Glomerular endothelial cell (primary cell): ENCODE results near the gene ZNF804B. TPM values are rescaled to one million over a fixed set of nuclear protein-coding genes. Genes with fewer than 3 reads are reported as not detected.
"Not testable (repeated sequence)": the region's sequence is repeated elsewhere in the genome, so short reads cannot be mapped to it uniquely, and the experiment has no call there.

ENCODE experiments used
- DNase-seq: peaks from one replicate; pipeline ENCODE4 v3.0.0-alpha.2; 2011; ENCODE audit warnings: low read depth, low spot score; ENCODE audit errors: extremely low read depth
- total RNA-seq: library from RNA; depleted of rRNA; stranded (reverse); fragments of >200 nt; gene quantifications from 2 replicates; pipeline ENCODE4 v1.2.3, GENCODE V29; 2015

Gene ZNF804B
- total RNA-seq, 1 donor from 2014 or later, result not detected

DNA sequence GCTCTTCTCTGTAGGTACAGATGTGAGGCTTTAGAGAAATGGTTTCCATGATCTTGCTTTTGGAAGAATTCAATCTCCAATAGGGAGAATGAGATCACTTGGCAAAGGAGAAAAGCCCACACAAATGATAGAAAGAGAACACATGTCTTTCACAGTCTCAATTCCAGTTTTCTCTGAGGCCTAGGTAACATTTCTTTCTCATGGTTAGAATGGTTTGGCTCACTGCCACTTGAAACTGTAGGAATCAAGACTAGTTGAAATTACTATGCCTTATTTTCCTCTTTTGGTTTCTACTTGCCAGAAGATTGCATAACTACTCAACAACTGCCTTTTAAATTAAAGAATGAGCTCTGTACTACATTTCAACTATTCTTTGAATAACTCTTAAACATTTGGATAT is 312.6 kb downstream of the ZNF804B start:
- DNase-seq, result no peak

DNA sequence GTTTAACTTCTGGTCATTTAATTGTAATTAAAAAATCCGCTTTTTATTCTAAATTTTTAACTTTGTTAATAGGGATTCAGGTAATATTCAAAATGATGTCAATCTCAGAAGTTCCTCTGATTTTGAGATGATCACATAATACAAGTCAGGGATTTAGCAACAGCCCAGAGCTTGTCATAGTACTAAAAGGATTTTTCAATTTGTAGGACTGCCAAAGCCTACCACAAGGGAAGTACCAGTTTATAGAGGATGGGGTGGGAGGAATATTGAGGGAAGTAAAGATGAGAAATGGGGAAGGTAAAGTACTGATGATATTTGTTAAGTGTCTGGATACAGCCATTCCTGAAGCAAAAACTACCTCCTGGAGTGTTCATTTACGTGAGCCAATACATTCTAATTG is 314.3 kb downstream of the ZNF804B start:
- no peak for DNase-seq

DNA sequence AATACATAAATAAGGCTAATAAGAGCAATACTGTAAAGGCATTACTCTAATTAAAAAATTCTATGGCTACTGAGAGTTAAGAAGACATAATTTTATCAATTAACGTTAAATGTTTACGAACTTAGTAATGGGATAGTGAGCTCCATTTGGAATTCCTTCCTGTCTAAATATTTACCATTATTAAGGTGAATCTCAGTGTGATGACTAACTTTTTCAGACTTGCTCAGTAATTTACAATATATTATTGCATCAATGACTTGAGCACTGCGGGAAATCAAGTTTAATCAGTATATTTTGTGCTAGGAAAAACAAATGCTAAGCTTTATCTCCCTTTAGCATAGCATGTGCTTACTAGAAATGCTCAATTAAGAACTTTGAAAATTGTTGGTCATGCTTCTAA is 318.5 kb downstream of the ZNF804B start:
- no peak for DNase-seq

DNA sequence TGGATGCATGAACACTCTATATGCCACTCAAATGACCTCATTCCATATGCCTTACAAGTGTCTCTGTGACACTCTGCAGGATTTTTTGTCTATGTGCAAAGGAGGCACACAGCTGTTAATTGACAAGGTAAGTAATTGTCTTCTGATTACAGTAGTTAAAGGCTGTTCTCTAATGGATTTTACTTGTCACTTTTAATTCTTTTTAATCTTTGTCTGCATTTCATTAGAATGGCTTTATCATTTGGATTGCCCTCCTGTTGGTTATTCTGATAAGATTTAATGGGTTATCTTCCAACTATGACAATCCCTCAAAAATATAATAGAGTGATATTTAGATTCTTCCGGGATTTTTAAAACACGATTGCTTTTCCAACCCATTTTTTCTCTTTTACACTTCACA is 326.1 kb downstream of the ZNF804B start:
- no peak for DNase-seq

DNA sequence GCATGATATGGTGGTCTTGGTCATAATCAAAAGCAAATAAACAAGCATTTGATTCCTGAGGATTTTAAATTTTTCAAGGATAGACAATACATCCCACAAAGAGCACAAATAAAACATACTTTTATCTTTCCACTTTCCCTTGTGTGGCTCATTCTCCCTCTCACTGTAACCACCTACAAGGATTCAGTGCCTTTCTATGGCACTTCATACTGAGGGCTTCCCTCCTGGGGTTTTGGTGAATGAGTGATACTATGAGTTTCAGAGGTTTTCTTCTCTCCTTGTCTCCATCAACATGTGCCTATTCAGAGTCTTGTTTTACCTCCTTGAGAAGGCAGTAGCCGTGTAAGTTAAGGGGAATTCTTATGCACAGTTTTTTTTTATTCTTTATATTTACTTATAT is 332.1 kb downstream of the ZNF804B start:
- no peak for DNase-seq

DNA sequence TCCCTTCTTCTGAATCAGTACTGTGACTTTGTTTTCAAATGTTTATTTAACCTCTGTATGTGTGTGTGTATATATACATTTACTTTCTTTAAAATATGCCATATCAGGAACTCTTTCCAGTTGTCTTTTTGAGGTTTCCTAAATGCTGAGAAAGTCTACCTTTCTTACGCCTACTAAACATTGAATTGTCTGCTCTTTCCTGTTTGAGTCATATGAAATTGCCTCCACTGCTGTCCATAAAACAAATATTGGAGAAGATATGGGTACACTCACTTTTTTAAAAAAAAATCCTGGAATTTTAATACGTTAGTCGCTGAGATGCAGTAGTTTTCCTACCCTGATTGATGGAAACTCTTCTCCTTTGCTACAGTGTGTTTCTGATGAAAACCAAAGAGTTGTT is 334.8 kb downstream of the ZNF804B start:
- no peak for DNase-seq

DNA sequence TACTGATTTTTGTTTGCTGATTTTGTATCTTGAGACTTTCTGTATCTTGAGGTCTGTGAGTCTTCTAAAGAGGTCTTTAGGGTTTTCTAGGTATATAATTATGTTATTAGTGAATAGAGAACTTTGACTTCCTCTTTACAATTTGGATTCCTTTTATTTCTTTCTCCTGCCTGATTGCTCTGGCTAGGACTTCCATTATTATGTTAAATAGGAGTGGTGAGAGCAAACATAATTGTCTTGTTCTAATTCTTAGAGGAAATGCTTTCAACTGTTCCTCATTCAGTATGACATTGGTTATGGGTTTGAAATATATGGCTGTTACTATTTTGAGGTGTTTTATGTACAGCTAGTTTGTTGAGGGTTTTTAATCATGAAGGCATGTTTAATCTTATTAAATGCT is 344.1 kb downstream of the ZNF804B start:
- DNase-seq, result no peak

DNA sequence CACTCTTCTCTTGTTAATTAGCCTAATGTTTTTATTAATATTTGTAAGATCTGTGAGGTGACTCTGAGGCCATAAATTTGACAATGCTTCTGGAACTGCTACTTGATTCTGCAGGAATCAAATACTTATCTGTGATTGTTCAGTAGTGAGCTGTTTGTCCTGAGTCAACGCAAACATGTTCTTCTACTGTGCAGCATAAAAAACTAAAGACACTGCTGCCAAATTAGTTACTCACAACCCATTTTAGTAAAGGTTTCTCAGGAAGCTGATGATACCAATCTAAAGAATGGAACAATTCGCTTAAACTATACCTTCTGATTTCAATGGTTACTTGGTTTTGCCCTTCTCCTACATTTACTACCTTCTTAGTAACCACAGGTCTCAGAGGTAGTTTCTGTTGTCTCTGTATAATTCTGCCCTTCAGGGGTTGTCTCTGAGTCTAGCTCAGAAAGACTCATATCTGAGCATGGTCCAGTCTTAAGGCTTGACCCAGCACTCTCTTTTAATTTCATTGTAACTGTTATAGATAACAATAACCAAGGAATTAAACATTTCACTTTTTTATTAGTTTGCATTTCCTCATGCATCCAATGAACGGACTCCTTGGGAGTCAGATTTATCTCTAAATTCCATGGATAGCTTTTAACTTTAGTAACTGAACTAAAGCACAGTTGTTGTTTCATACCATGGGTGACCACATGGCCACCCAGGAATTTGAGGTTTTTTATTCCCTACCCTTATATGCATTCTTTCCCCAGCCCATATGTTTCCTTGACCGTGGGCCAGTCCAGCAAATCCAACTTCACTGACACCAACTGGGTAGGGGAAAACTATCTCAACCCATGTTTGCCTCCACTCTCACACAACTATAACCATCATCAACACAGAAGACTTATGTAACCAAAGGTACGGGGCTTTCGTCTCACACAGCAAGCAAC is 345.5 kb downstream of the ZNF804B start:
- no peak for DNase-seq

DNA sequence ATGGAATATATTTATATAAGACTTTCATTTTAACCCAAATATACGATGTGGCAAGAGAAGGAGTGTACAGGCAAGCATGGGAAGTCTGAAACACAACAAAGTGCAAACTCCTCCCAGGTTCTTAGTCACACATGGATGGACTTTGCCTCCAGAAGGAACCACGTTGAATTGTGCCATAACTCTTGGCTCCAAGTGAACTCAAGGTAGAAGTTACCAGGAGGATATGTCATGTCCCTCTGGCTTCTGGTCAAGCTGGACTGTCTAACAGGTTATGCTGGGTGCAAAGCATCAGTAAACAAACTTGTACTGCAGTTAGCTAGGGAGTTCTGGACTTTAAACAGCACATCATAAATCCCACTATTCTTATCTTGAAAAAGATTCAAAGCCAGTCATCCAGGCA is 364.4 kb downstream of the ZNF804B start:
- DNase-seq, result no peak

DNA sequence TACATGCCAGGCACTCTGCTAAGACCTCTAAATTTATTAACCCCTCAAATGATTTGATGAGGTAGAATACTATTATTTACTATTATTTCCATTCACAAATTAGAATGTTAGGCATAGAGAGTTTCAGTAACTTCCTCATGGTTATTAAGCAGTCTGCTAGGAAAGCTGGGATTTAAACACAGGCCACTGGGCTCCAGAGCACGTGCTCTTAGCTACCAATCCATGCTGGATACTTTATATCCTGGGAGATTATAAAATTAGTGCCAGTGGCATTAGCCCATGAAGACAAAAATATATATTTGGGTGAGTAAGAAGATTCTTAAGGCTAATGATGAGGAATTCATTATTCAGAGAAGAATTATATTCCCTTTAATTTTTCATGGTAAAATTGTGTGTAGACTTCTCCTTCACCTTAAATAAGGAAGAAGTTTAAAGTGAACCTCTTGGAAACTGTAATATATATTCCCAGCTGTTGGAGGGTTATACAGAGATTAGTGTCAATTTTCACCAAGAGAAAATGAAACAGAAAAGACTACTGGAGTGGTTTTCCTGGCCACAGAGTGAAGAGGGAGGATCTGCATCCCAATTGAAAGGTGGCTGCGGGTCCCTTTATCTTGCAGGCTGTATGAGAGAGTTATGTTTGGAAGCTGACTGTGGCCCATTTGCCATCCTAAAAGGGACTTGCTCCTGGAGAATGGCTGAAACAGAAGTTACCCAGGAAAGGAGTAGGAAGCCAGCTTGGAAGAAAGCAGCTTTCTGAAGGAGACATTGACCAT is 370.3 kb downstream of the ZNF804B start:
- no peak for DNase-seq

DNA sequence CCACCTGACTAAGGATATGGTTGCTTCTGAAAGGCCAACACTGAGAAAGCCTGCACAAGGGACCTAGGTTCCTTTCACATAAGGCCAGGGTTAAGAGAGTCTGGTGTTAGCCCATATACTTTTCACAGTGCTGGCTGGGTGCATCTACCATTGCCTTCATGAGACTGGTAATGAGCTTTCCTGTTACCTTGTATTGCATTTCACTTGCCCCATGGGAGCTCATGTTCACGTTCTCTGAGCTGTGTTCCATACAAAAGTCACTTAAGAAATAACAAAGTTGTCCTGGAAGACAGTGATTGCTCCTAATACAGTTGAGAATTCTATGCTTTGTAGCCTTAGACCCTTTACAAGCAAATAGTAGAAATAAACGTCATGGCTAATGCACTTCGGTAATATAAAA is 373.9 kb downstream of the ZNF804B start:
- DNase-seq, result no peak

DNA sequence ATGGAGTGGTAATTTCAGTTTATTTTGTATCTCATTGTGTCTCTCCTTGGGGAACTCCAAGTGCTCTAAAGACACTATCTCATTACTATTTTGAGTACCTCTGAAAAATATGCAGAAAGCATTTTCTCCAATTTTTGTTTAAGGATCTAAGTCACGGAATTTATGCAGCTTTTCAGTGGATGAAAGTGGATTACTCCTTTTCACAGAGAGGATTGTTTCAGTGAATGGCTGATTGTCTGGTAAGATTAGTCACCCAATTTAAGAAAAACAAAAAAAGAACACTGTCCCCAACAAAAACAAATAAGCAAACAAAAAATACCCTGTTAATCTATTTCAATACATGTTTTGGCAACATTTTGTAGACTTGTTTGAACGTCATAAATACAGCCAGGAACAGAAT is 374.3 kb downstream of the ZNF804B start:
- DNase-seq, result no peak

DNA sequence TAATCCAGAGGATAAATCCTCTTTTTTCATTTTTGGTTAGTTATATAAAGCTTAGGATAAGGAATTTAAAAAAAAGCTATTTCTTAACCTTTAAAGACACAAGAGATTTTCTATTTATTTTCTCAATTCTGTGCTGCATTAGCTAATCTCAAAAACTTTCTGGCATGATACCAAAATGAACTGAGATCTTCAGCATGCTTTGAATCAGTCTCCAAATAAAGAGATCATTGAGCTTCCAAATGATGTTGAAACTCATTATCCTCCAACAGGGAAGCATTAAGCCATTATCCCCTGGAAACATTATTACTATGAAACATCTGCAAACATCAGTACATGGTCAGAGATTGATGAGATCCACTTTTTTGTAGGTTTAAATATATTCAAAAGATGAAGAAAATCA is 386.3 kb downstream of the ZNF804B start:
- DNase-seq, result no peak

DNA sequence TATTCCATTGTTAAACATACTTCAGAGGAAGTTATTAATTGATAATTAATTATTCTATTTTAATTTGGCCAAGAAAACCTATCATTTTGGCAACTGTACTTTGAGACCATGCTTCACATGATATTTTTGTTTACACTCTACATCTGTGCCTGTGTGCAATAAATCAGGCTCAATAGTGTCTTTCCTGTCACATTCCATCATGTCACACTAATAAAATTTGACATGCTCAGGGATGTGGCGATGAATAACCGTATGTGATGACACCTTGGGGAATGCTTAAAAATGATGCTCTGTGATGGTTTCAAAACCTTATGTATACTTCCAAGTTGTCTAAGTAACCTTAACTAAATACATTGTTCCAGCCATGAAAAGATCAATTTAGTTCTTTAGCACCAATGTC is 400.6 kb downstream of the ZNF804B start:
- no peak for DNase-seq

DNA sequence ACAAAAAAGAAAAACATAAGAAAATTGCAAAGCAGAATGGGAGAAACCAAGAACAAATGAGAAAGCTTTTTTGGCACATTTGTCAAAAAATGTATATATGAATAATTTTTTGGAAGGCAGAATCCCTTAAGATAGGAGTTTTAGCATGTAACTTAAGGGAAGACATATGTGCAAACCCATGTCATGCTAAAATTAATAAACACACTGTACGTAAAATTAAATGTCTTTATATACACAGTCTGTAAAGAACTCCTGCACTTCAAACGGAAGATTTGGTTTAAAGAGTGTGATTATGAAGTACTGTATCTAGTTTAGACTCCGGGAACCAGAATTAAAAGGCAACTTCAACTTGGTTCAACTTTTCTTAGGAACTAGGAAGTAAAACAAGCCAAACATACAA is 405.9 kb downstream of the ZNF804B start:
- DNase-seq, result no peak

DNA sequence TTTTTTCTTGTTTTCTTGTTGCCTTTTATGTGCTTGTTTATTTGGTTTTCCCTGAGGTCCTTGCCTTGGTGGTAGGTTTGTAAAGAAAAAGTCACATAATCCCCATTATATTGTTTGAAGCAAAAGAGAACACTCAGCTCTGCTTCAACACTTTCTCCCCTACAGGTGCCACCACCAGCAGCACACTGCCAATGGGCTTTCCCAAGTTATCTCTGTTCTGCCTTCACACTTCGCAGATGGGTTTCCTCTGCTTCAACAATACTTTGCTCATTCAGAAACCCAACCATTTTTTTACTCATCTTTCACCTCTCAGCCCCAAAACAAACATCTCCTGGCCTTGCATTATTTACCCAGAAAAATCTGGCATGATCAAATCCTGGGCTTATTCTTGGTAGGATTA is 411.1 kb downstream of the ZNF804B start:
- no peak for DNase-seq

DNA sequence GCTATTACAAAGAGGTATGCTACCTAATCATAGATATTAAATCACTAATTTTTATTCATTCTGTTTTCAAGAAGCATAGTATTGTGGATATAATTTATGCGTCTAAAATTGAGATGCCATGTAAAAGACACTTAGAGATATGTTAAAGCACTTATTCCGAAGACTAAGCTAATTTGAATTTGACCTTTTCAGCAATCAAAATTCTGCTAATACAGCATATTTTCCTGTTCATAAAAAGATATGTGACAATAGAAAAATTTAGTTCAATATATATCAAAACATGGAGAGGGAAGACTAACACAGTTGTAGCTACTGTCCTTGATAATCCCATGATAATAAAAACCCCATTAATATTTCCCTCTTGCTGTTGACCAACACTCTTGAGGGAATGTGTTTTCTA is 422.6 kb downstream of the ZNF804B start:
- no peak for DNase-seq

DNA sequence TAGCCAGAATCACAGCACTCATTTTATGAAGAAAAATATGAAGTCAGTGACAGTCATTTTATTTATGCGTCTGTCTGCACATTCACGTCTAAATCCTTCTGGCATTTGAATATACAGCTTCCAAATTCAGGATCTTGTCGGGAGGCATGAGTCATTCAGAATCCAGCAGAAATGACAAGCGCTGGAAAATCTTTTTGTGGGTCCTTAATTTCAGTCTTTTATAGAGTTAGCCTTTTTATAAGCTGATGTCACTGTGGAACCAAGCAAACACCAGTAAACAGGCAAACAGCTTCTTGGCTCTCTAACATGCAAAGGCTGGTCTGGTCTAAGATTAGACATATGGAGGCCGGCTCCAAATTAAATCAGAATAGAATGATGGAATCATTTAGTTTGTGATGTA is 424.2 kb downstream of the ZNF804B start:
- DNase-seq, result no peak

DNA sequence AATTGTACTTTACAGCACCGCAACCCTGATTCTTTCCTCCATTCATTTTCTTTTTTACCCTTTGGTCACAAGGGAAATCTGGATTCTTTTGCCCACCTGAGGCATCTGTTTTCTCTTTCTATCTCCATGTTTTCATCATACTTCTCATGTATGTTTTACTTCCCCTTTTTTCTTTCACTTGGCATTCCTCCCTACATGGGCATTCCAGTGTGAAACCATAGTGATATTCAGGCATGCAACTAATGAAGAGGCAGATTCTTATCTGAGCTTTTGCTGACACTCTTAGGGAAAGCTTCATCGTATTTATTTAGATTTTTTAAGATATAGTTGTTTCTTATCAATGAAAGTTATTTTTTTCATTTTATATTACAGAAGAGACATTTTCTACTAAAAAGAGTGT is 441.3 kb downstream of the ZNF804B start:
- no peak for DNase-seq

DNA sequence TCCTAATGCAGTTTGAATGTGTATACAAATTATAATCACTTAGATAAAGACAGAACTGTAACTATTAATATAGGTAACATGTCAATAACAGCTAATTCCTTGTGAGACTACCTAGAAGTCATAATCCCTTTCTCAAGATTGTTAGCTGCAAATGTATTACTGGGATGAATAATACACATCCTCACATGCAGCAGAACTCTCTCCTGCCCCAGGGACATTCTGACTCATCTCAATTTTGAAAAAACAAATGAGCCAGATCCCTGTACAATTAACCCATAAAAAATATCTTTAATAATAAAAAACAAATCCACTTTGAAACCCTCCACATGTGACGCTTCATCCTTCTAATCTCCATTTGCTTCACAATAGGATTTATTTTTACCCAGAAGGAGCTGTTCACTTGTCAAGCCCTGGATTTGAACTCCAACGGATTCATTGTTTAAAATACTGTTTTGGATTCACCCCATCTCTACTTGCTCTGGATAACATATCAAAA is 464.4 kb downstream of the ZNF804B start:
- DNase-seq, result no peak

DNA sequence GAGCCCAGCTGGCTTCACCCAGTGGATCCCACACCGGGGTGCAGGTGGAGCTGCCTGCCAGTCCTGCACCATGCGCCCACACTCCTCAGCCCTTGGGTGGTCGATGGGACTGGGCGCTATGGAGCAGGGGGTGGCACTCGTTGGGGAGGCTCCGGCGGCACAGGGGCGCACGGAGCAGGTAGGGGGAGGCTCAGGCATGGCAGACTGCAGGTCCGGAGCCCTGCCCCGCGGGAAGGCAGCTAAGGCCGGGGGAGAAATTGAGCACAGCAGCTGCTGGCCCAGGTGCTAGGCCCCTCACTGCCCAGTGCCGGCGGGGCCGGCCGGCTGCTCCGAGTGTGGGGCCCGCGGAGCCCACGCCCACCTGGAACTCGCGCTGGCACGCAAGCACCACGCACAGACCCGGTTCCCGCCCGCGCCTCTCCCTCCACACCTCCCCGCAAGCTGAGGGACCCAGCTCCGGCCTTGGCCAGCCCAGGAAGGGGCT is 469.2 kb downstream of the ZNF804B start:
- DNase-seq, result not testable (repeated sequence)

DNA sequence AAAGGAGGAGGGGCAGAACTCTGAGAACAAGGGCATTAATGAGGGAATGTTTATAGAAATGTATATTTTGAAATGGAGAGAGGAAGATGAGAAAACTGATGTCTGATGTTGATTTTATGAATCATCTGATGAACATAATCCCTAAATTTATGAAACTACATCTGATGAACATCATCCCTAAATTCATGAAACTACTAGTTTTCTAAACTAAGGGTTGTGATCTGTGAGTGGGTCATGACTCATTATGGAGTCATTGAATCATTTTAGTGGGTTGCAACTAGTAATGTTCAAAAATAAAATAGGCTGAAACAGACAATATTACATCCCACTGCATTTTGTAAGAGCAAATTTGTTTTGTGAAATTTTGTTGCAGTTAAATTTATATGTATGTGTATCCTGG is 478.7 kb downstream of the ZNF804B start:
- DNase-seq, result no peak
